H1 (cell line): ENCODE measurements around the gene ALAS1. TPM values are rescaled to one million over a fixed set of nuclear protein-coding genes. Genes with fewer than 3 reads are reported as not detected.

Source experiments
- CTCF ChIA-PET: fragments of 300-600 bp; sonication (Branson Sonifier 250); formaldehyde crosslinking; loops from one replicate; lab custom pipeline; 2021; ENCODE audit not compliant: partially characterized antibody; lab: Charles Lee
- POLR2A ChIA-PET: fragments of 300-600 bp; sonication (Branson Sonifier 250); formaldehyde crosslinking; loops from one replicate; lab custom pipeline; 2021; ENCODE audit warnings: inconsistent platforms; ENCODE audit not compliant: partially characterized antibody; lab: Charles Lee
- DNase-seq, 2 experiments: peaks; one replicate each; pipeline versions ENCODE4 v3.0.0 to v3.0.0-alpha.2; 2010 to 2022; ENCODE audit warnings: low spot score in 2 of 2, low read depth in 1 of 2, mixed read lengths in 1 of 2
- FAIRE-seq: peaks from 2 replicates; lab custom pipeline; 2011; peaks lifted over from hg19 to GRCh38; lab: Jason Lieb, UNC
- H2AFZ ChIP-seq: 2 replicates; pipeline ENCODE4 v1.8.1; 2012; ENCODE audit warnings: low read length, inconsistent platforms
- H2AK5ac ChIP-seq: 2 replicates; pipeline ENCODE4 v1.6.1; 2013; ENCODE audit warnings: low read depth, low read length
- H2BK120ac ChIP-seq: replicated peaks from 2 replicates; pipeline ENCODE3; 2013; ENCODE audit warnings: low read depth, low read length, inconsistent platforms
- H2BK12ac ChIP-seq: 2 replicates; pipeline ENCODE4 v1.6.1; 2013; ENCODE audit warnings: low read depth, low read length
- H2BK15ac ChIP-seq: 2 replicates; pipeline ENCODE4 v1.6.1; 2013; ENCODE audit warnings: low read length
- H2BK20ac ChIP-seq: 2 replicates; pipeline ENCODE4 v1.6.1; 2013; ENCODE audit warnings: low read length
- H2BK5ac ChIP-seq: 2 replicates; pipeline ENCODE4 v1.6.1; 2013; ENCODE audit warnings: low read depth, low read length
- H3K14ac ChIP-seq: 2 replicates; pipeline ENCODE4 v1.6.1; 2013; ENCODE audit warnings: inconsistent platforms; ENCODE audit not compliant: insufficient read length
- H3K18ac ChIP-seq: 2 replicates; pipeline ENCODE4 v1.6.1; 2013; ENCODE audit warnings: low read length; ENCODE audit errors: extremely low read depth
- H3K23ac ChIP-seq: 2 replicates; pipeline ENCODE4 v1.6.1; 2013; ENCODE audit warnings: inconsistent platforms; ENCODE audit not compliant: insufficient read length
- H3K23me2 ChIP-seq: 2 replicates; pipeline ENCODE4 v1.6.1; 2013; ENCODE audit warnings: low read depth, low read length
- H3K27ac ChIP-seq: 2 replicates; pipeline ENCODE4 v1.6.1; 2011; ENCODE audit warnings: low read depth, low read length, inconsistent platforms
- H3K27me3 ChIP-seq, 4 experiments: replicated peaks in 1 of 4; 1 replicate in 1 of 4; 2 replicates in 3 of 4; pipeline versions ENCODE4 v1.6.1 to v1.8.1; 2011 to 2013; ENCODE audit warnings: low read length in 3 of 4, mild to moderate bottlenecking in 3 of 4, inconsistent platforms in 2 of 4, mixed read lengths in 2 of 4, moderate library complexity in 1 of 4; ENCODE audit not compliant: control insufficient read depth in 3 of 4, insufficient read depth in 3 of 4; ENCODE audit errors: extremely low read depth in 1 of 4
- H3K36me3 ChIP-seq, 4 experiments: 2 replicates each; pipeline versions ENCODE4 v1.6.1 to v1.8.1; 2011 to 2013; ENCODE audit warnings: mild to moderate bottlenecking in 4 of 4, low read length in 3 of 4, moderate library complexity in 2 of 4, control low read depth in 1 of 4, inconsistent platforms in 1 of 4; ENCODE audit not compliant: insufficient read depth in 4 of 4, control insufficient read depth in 2 of 4
- H3K4ac ChIP-seq: replicated peaks from 2 replicates; pipeline ENCODE3; 2013; ENCODE audit warnings: low read length, low read depth, mixed read lengths, inconsistent platforms; ENCODE audit not compliant: insufficient read length
- H3K4me1 ChIP-seq, 4 experiments: replicated peaks in 1 of 4; 1 replicate in 1 of 4; 2 replicates in 3 of 4; pipeline versions ENCODE4 v1.6.1 to v1.8.1; 2011 to 2013; ENCODE audit warnings: low read length in 3 of 4, inconsistent platforms in 2 of 4, mixed read lengths in 1 of 4; ENCODE audit not compliant: insufficient read depth in 4 of 4, control insufficient read depth in 3 of 4
- H3K4me2 ChIP-seq, 2 experiments: 2 replicates each; pipeline versions ENCODE4 v1.6.1 to v1.8.1; 2011 to 2013; ENCODE audit warnings: low read depth in 2 of 2, low read length in 2 of 2, control low read depth in 1 of 2, inconsistent platforms in 1 of 2, mild to moderate bottlenecking in 1 of 2; ENCODE audit not compliant: insufficient read depth in 1 of 2
- H3K4me3 ChIP-seq, 4 experiments: fragments of 200-600, 300-600 bp in 1 of 4; sonication (generic), shearing (Covaris generic), sonication (Bioruptor Twin) in 1 of 4; 2 replicates each; pipeline versions ENCODE4 v1.5.1 to v1.8.1; 2011 to 2016; ENCODE audit warnings: low read length in 4 of 4, low read depth in 3 of 4, control low read depth in 2 of 4, inconsistent platforms in 2 of 4, mild to moderate bottlenecking in 2 of 4, mixed read lengths in 1 of 4, moderate library complexity in 1 of 4; ENCODE audit not compliant: insufficient read depth in 2 of 4; ENCODE audit errors: extremely low read depth in 1 of 4
- H3K56ac ChIP-seq: replicated peaks from 2 replicates; pipeline ENCODE3; 2013; ENCODE audit warnings: low read depth, mild to moderate bottlenecking, mixed read lengths, low read length, inconsistent platforms; ENCODE audit not compliant: insufficient read length
- H3K79me1 ChIP-seq: 2 replicates; pipeline ENCODE4 v1.6.1; 2013; ENCODE audit warnings: low read depth, low read length, control low read depth
- H3K79me2 ChIP-seq, 2 experiments: 2 replicates each; pipeline versions ENCODE4 v1.6.1 to v1.8.1; 2012 to 2013; ENCODE audit warnings: low read length in 2 of 2, mild to moderate bottlenecking in 2 of 2, inconsistent platforms in 1 of 2; ENCODE audit not compliant: insufficient read depth in 2 of 2, control insufficient read depth in 1 of 2
- H3K9ac ChIP-seq, 4 experiments: replicated peaks in 1 of 4; 1 replicate in 1 of 4; 2 replicates in 3 of 4; pipeline versions ENCODE4 v1.6.1 to v1.8.1; 2011 to 2013; ENCODE audit warnings: low read depth in 3 of 4, low read length in 3 of 4, control low read depth in 2 of 4, mild to moderate bottlenecking in 2 of 4, moderate library complexity in 2 of 4, inconsistent platforms in 1 of 4; ENCODE audit errors: extremely low read depth in 1 of 4
- H3K9me3 ChIP-seq, 2 experiments: 2 replicates each; pipeline versions ENCODE4 v1.6.1 to v1.8.1; 2012 to 2013; ENCODE audit warnings: mild to moderate bottlenecking in 2 of 2, moderate library complexity in 2 of 2, control low read depth in 1 of 2, inconsistent platforms in 1 of 2, low read depth in 1 of 2, low read length in 1 of 2, mixed read lengths in 1 of 2; ENCODE audit not compliant: insufficient read depth in 2 of 2
- H4K20me1 ChIP-seq, 2 experiments: replicated peaks in 1 of 2; 2 replicates each; pipeline versions ENCODE3 to v1.8.1; 2011 to 2013; ENCODE audit warnings: inconsistent platforms in 2 of 2, low read length in 2 of 2, mild to moderate bottlenecking in 1 of 2; ENCODE audit not compliant: insufficient read depth in 2 of 2, control insufficient read depth in 1 of 2
- H4K5ac ChIP-seq: 2 replicates; pipeline ENCODE4 v1.6.1; 2013; ENCODE audit warnings: low read length, low read depth, mixed read lengths, inconsistent platforms; ENCODE audit not compliant: insufficient read length
- H4K8ac ChIP-seq: 2 replicates; pipeline ENCODE4 v1.8.0; 2013; ENCODE audit warnings: mild to moderate bottlenecking, moderate library complexity, low read length, inconsistent platforms; ENCODE audit not compliant: insufficient read depth; ENCODE audit errors: extremely low read depth
- H4K91ac ChIP-seq: replicated peaks from 2 replicates; pipeline ENCODE3; 2013; ENCODE audit warnings: low read length, mixed read lengths, inconsistent platforms; ENCODE audit not compliant: insufficient read length
- CEBPB ChIP-seq: IDR thresholded peaks from 2 replicates; pipeline ENCODE4 v1.6.1; 2012; ENCODE audit warnings: low read depth, low read length
- GABPA ChIP-seq: IDR thresholded peaks from 2 replicates; pipeline ENCODE4 v1.6.1; 2011; ENCODE audit warnings: mild to moderate bottlenecking, low read length, moderate library complexity, borderline replicate concordance; ENCODE audit not compliant: insufficient read depth
- JUND ChIP-seq: IDR thresholded peaks from 2 replicates; pipeline ENCODE4 v1.6.1; 2011; ENCODE audit warnings: mild to moderate bottlenecking, improper control_type of control experiment, low read length
- SIX5 ChIP-seq: IDR thresholded peaks from 2 replicates; pipeline ENCODE4 v1.6.1; 2011; ENCODE audit warnings: mild to moderate bottlenecking, low read depth, low read length
- SP1 ChIP-seq: IDR thresholded peaks from 2 replicates; pipeline ENCODE4 v1.6.1; 2011; ENCODE audit warnings: low read depth, low read length
- SP4 ChIP-seq: IDR thresholded peaks from 2 replicates; pipeline ENCODE4 v1.6.1; 2012; ENCODE audit warnings: low read length, inconsistent platforms
- WGBS, 2 experiments: shearing (Covaris generic) in 1 of 2; methylation state at CpG; one replicate each; pipeline versions ENCODE4 v1.1.6 to v1.1.7; 2013 to 2015; ENCODE audit warnings: low lambda C conversion rate in 2 of 2, mixed read lengths in 2 of 2, inconsistent platforms in 1 of 2, low coverage in 1 of 2, missing lambda C conversion rate in 1 of 2; ENCODE audit not compliant: insufficient replicate concordance in 2 of 2, insufficient coverage in 1 of 2, insufficient read length in 1 of 2; ENCODE audit errors: extremely low coverage in 1 of 2, missing lambda C conversion rate in 1 of 2; 5-methylcytosine and 5-hydroxymethylcytosine counted together
- polyA plus RNA-seq, 7 experiments: library from polyadenylated mRNA; depleted of rRNA in 3 of 7; stranded (reverse) in 5 of 7; unstranded in 2 of 7; fragments of >200 nt in 5 of 7; fragments of 200-250 nt in 2 of 7; gene quantifications; 1 replicate in 5 of 7; 2 replicates in 1 of 7; 4 replicates in 1 of 7; pipeline versions ENCODE4 v1.2.1 to v1.2.3, GENCODE V29; 2011 to 2013; ENCODE audit warnings: missing spikeins in 2 of 7, mixed read lengths in 2 of 7
- total RNA-seq: library from RNA; stranded (reverse); fragmentation: NEBNext Ultra II Directional; extraction: Animal tissue kit (Norgen Biotek cat#: 25700); gene quantifications from 2 replicates; pipeline ENCODE4 v1.2.1, GENCODE V29; 2021
- TF ChIP-seq, protein P1 (sequence below): IDR thresholded peaks from 2 replicates; pipeline ENCODE4 v1.6.1; 2012; ENCODE audit warnings: low read length, inconsistent platforms
- TF ChIP-seq, protein P2 (sequence below): IDR thresholded peaks from 2 replicates; pipeline ENCODE4 v1.6.1; 2011; ENCODE audit warnings: low read depth, mild to moderate bottlenecking, low read length; ENCODE audit not compliant: insufficient read depth

The ALAS1 gene
- total and polyA plus RNA-seq, 2 of the 8 experiments (the other 6 are each of a cell fraction or from before 2014, with no cell fraction given), result 45.9 to 84.4 TPM

DNA sequence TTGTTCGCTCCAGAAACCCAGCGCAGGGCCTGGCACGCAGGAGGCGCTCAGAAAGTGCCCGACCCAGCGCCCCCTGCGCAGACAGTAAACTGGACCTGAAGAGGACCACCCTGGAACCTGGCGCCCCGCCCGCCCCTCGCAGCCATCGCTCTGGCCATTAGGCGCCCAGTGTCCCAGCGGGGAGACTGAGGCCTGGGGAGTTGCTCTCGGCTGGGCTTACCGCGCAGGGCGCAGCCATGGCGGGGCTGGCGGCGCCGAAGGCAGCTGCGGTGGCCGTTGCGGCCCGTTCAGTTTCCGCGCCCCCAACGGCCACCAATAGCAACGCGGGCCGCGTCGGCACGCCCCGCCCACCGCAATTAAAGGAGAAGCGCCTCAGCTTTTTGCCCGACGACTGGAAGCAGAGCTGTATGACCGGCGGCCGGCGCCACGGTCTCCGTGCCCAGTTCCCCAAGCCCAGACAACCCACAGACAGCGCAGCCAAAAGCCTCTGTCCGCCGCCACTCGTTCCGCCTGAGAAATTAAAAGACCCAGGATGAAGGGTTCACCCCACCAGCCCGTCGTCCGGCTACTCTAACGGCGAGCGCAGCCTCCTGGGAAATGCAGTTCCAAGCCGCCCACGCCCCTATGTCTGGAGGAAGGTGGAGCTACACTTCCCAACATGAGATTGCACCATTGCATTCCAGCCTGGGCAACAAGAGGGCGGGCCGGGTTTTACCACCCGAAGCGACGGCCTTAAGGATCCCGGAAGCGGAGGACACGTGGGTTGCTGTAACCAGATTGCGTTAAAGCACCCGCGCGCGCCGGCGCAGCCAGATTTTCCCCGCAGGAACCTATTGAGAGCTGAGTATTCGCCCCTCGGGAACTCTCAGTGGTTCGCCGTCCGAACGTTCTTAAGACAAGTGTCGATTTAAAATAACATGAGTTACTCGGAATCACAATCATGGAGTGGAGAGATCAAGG lies 43.5 kb upstream of the ALAS1 start, which contains the start of gene POC1A:
POC1A (minus strand) TSS at position 289 of the 960 bp plus-strand sequence; CDS start at position 238, 51 bp downstream.
- peak within 1 kb of the TSS; percentile 48 to 66 (median 62) for H3K9ac ChIP-seq
- H3K79me1 ChIP-seq, result no peaks in the 10 kb centered on the region
- H3K4ac ChIP-seq, result peak within 1 kb of the TSS; percentile 59
- H3K56ac ChIP-seq, result peak within 1 kb of the TSS; percentile 92
- H3K23me2 ChIP-seq, result peaks cover 6% of the 10 kb centered on the region; the same call in 1 of the 2 replicates
- H3K4me2 ChIP-seq, result peak within 1 kb of the TSS; percentile 73 to 92
- POLR2A ChIA-PET, result interaction anchor here (0.8 to 3.7 kb wide), 20 partner anchors 11 to 205 kb away, joined by 3 to 22 read pairs (median 5); partner anchors contain the start of genes ACY1, PCBP4 and RPL29
- peak within 1 kb of the TSS; percentile 90 for H3K18ac ChIP-seq
- no peak within 1 kb of the TSS for H2BK120ac ChIP-seq
- no peaks in the 10 kb centered on the region for H3K27me3 ChIP-seq
- peak within 1 kb of the TSS; percentile 72 for H2BK5ac ChIP-seq
- CTCF ChIA-PET, result interaction anchor here (0.5 to 1.9 kb wide), 6 partner anchors 10 to 152 kb away, joined by 3 to 6 read pairs (median 4); no protein-coding TSS in a partner anchor
- H2BK12ac ChIP-seq, result no peak within 1 kb of the TSS; the same call in 1 of the 2 replicates
- H4K20me1 ChIP-seq, result no peaks in the 10 kb centered on the region
- peak within 1 kb of the TSS; percentile 76 for H4K8ac ChIP-seq
- H3K79me2 ChIP-seq, result peaks cover 0 to 17% of the 10 kb centered on the region in 2 experiments; a peak in 2 of 4 replicates
- H3K9me3 ChIP-seq, result no peaks in the 10 kb centered on the region
- WGBS, 2 experiments, result 4% methylated on average over 79 of the region's 83 CpGs; no CpG with 5 or more reads in 1 of the 2 experiments
- peak within 1 kb of the TSS; percentile 87 for H4K5ac ChIP-seq
- DNase-seq (peak; percentile 80 to 96), FAIRE-seq (peak; percentile 62)
- H3K36me3 ChIP-seq, result peaks cover 2 to 7% (median 5%) of the 10 kb centered on the region in 4 experiments; a peak in 6 of 8 replicates
- peak within 1 kb of the TSS; percentile 87 for H4K91ac ChIP-seq
- no peak within 1 kb of the TSS for H3K23ac ChIP-seq
- H3K4me3 ChIP-seq, result peak within 1 kb of the TSS; percentile 79 to 90 (median 86)
- no peak within 1 kb of the TSS for H2BK20ac ChIP-seq
- peaks cover 2 to 6% (median 4%) of the 10 kb centered on the region in 4 experiments; a peak in 4 of 7 replicates for H3K4me1 ChIP-seq
- H2AFZ ChIP-seq, result peak within 1 kb of the TSS; percentile 46; the same call in 1 of the 2 replicates
- no peak within 1 kb of the TSS for H2AK5ac ChIP-seq
- no peak within 1 kb of the TSS for H2BK15ac ChIP-seq
- H3K14ac ChIP-seq, result no peak within 1 kb of the TSS
- H3K27ac ChIP-seq, result peak within 1 kb of the TSS; percentile 58; the same call in 1 of the 2 replicates
- TF ChIP-seq SP1 (peak; percentile 15; the same call in 1 of the 2 replicates), SIX5 (peak; percentile 56), CEBPB (peak; percentile 99), GABPA (no peak), JUND (0 out of 2 replicates have a peak, but pooled peaks have one; percentile 10), SP4 (peak; percentile 66)
- TF ChIP-seq, protein P1, sequence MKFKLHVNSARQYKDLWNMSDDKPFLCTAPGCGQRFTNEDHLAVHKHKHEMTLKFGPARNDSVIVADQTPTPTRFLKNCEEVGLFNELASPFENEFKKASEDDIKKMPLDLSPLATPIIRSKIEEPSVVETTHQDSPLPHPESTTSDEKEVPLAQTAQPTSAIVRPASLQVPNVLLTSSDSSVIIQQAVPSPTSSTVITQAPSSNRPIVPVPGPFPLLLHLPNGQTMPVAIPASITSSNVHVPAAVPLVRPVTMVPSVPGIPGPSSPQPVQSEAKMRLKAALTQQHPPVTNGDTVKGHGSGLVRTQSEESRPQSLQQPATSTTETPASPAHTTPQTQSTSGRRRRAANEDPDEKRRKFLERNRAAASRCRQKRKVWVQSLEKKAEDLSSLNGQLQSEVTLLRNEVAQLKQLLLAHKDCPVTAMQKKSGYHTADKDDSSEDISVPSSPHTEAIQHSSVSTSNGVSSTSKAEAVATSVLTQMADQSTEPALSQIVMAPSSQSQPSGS, result peak; percentile 39; the same call in 1 of the 2 replicates
- TF ChIP-seq, protein P2, sequence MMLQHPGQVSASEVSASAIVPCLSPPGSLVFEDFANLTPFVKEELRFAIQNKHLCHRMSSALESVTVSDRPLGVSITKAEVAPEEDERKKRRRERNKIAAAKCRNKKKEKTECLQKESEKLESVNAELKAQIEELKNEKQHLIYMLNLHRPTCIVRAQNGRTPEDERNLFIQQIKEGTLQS, result 0 out of 2 replicates have a peak, but pooled peaks have one; percentile 24
